Neuronal stem cell (in vitro differentiated cells): ENCODE measurements around the gene RASAL2.
"Not testable (repeated sequence)": the region's sequence is repeated elsewhere in the genome, so short reads cannot be mapped to it uniquely, and the experiment has no call there.

Experiments
- DNase-seq: peaks from one replicate; pipeline ENCODE4 v3.0.0-alpha.2; 2013; ENCODE audit warnings: low spot score
- H2AFZ ChIP-seq: one replicate; pipeline ENCODE4 v1.6.1; 2013; ENCODE audit warnings: mild to moderate bottlenecking, low read length, inconsistent platforms
- H2AK5ac ChIP-seq: 2 replicates; pipeline ENCODE4 v1.6.1; 2013; ENCODE audit warnings: low read depth, mild to moderate bottlenecking, inconsistent platforms, low read length, moderate library complexity, mixed read lengths
- H2BK120ac ChIP-seq: 2 replicates; pipeline ENCODE4 v1.6.1; 2013; ENCODE audit warnings: low read depth, mild to moderate bottlenecking, inconsistent platforms, low read length, moderate library complexity, mixed read lengths
- H2BK12ac ChIP-seq: one replicate; pipeline ENCODE4 v1.6.1; 2013; ENCODE audit warnings: low read length, inconsistent platforms
- H2BK15ac ChIP-seq: 2 replicates; pipeline ENCODE4 v1.6.1; 2013; ENCODE audit warnings: mild to moderate bottlenecking, low read length, inconsistent platforms, mixed read lengths
- H2BK5ac ChIP-seq: one replicate; pipeline ENCODE4 v1.6.1; 2013; ENCODE audit warnings: inconsistent platforms, mild to moderate bottlenecking, low read length, moderate library complexity
- H3K14ac ChIP-seq: one replicate; pipeline ENCODE4 v1.6.1; 2013; ENCODE audit warnings: low read length, inconsistent platforms
- H3K18ac ChIP-seq: 2 replicates; pipeline ENCODE4 v1.6.1; 2013; ENCODE audit warnings: low read length, inconsistent platforms
- H3K23ac ChIP-seq: 2 replicates; pipeline ENCODE4 v1.6.1; 2013; ENCODE audit warnings: low read depth, mild to moderate bottlenecking, mixed read lengths, low read length, inconsistent platforms; ENCODE audit not compliant: poor library complexity
- H3K27ac ChIP-seq: replicated peaks from 3 replicates; pipeline ENCODE4 v1.5.1; 2013; ENCODE audit warnings: low read length, inconsistent platforms
- H3K27me3 ChIP-seq, 3 experiments: 2 replicates each; pipeline ENCODE4 v1.6.1; 2013; ENCODE audit warnings: low read length in 3 of 3, mild to moderate bottlenecking in 2 of 3, inconsistent platforms in 1 of 3, low read depth in 1 of 3, mixed read lengths in 1 of 3, moderate library complexity in 1 of 3; ENCODE audit not compliant: control insufficient read depth in 3 of 3, insufficient read depth in 3 of 3
- H3K36me3 ChIP-seq, 2 donors: replicated peaks in 1 of 2; 2 replicates each; pipeline ENCODE4 v1.6.1; 2013; ENCODE audit warnings: low read length in 2 of 2; ENCODE audit not compliant: control insufficient read depth in 2 of 2, insufficient read depth in 2 of 2
- H3K4ac ChIP-seq: 2 replicates; pipeline ENCODE4 v1.6.1; 2013; ENCODE audit warnings: inconsistent platforms, mild to moderate bottlenecking, low read length, moderate library complexity
- H3K4me1 ChIP-seq, 2 donors: 1 replicate in 1 of 2; 2 replicates in 1 of 2; pipeline ENCODE4 v1.6.1; 2013; ENCODE audit warnings: low read length in 2 of 2, low read depth in 1 of 2; ENCODE audit not compliant: control insufficient read depth in 2 of 2, insufficient read depth in 1 of 2
- H3K4me2 ChIP-seq: one replicate; pipeline ENCODE4 v1.6.1; 2013; ENCODE audit warnings: mild to moderate bottlenecking, low read length, inconsistent platforms; ENCODE audit not compliant: insufficient read depth, poor library complexity, severe bottlenecking
- H3K4me3 ChIP-seq, 2 donors: 2 replicates each; pipeline ENCODE4 v1.5.1; 2013; ENCODE audit warnings: low read length in 2 of 2, mild to moderate bottlenecking in 2 of 2, inconsistent platforms in 1 of 2, moderate library complexity in 1 of 2
- H3K79me1 ChIP-seq: one replicate; pipeline ENCODE4 v1.6.1; 2013; ENCODE audit warnings: low read depth, mild to moderate bottlenecking, inconsistent platforms, low read length, moderate library complexity
- H3K9ac ChIP-seq: one replicate; pipeline ENCODE4 v1.6.1; 2013; ENCODE audit warnings: mild to moderate bottlenecking, low read depth, low read length, inconsistent platforms; ENCODE audit not compliant: poor library complexity
- H3K9me3 ChIP-seq, 2 donors: replicated peaks in 1 of 2; 2 replicates each; pipeline versions ENCODE3 to v1.6.1; 2013; ENCODE audit warnings: low read length in 2 of 2, mild to moderate bottlenecking in 2 of 2, inconsistent platforms in 1 of 2, low read depth in 1 of 2, mixed read lengths in 1 of 2, moderate library complexity in 1 of 2; ENCODE audit not compliant: control insufficient read depth in 2 of 2, insufficient read depth in 1 of 2
- H4K8ac ChIP-seq: one replicate; pipeline ENCODE4 v1.6.1; 2013; ENCODE audit warnings: low read depth, mild to moderate bottlenecking, inconsistent platforms, low read length, moderate library complexity
- H4K91ac ChIP-seq: one replicate; pipeline ENCODE4 v1.6.1; 2013; ENCODE audit warnings: low read length, low read depth, mild to moderate bottlenecking, inconsistent platforms; ENCODE audit not compliant: poor library complexity
- WGBS, 2 donors: extraction: QIAGEN DNeasy Blood & Tissue Kit; methylation state at CpG; one replicate each; pipeline ENCODE4 v1.1.7; 2013; ENCODE audit warnings: missing lambda C conversion rate in 2 of 2, mixed read lengths in 1 of 2; ENCODE audit not compliant: insufficient read length in 2 of 2, insufficient replicate concordance in 1 of 2; ENCODE audit errors: extremely low coverage in 2 of 2; 5-methylcytosine and 5-hydroxymethylcytosine counted together

The RASAL2 gene

DNA sequence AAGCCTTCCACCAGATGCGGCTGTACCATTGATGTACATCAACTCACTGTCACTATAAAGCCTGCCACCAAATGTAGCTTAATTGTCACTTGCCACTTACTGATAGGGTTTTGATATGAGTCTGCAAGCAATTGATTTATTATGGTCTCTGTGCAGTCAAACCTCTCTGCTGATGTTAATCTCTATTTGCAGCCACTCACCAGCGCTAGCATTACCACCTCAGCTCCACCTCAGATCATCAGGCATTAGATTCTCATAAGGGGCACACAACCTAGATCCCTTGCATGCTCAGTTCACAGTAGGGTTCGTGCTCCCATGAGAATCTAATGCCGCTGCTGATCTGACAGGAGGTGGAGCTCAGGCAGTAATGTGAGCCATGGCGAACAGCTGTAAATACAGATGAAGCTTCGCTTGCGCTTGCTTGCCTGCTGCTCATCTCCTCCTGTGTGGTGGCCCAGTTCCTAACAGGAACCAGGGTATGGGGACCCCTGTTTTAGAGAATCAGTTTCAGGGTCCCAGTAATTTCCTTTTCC, 26.7 kb downstream of the RASAL2 start:
- not testable (repeated sequence) for H3K27ac ChIP-seq, H3K23ac ChIP-seq, H3K4me1 ChIP-seq, H3K27me3 ChIP-seq, H3K14ac ChIP-seq, H3K79me1 ChIP-seq, H2BK5ac ChIP-seq, H3K18ac ChIP-seq, H3K36me3 ChIP-seq, H4K8ac ChIP-seq, H2AFZ ChIP-seq, H4K91ac ChIP-seq, H2AK5ac ChIP-seq, H3K4me3 ChIP-seq, H3K9ac ChIP-seq, H2BK15ac ChIP-seq, H2BK12ac ChIP-seq, DNase-seq, H3K4me2 ChIP-seq, H3K4ac ChIP-seq, H2BK120ac ChIP-seq
- no CpG with 5 or more reads among the region's 7 CpGs for WGBS, 2 donors
- H3K9me3 ChIP-seq: peaks cover 1 to 16% of the 10 kb centered on the region in 2 donors

DNA sequence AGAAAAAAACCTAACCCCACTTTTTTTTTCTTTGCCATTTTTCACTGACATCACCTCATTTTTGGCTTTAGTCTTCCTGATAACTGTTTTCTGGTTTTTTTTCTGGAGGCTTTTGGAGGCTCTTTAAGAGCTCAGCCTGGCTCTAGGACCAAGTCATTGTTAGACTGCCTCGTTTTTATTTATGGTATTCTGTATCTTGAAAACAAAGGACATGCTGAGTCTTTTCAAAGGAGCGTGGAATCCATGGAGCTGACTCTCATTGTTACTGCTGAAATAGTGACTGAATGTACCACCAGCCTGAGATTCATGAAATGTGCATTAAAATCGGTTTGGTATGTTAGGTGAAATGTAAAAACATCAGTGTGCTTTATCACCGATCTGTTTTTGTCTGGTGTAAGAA, 28.0 kb downstream of the RASAL2 start:
- H3K4ac ChIP-seq: no peak overlapping the region
- peaks cover 3 to 8% of the 10 kb centered on the region in 2 donors for H3K4me1 ChIP-seq
- H3K27ac ChIP-seq: no peak overlapping the region
- whole genome bisulfite sequencing, 2 donors: no CpG with 5 or more reads among the region's 4 CpGs
- peak overlapping the region; percentile 19 for H2AFZ ChIP-seq
- peak; percentile 11 for DNase-seq
- H3K23ac ChIP-seq: no peak overlapping the region
- H3K36me3 ChIP-seq: no peaks in the 10 kb centered on the region
- H3K27me3 ChIP-seq: no peaks in the 10 kb centered on the region
- H4K91ac ChIP-seq: no peak overlapping the region
- no peak overlapping the region for H3K4me2 ChIP-seq
- no peak overlapping the region for H2BK15ac ChIP-seq
- peak overlapping the region in 1 of 2 donors; percentile 1 for H3K4me3 ChIP-seq
- no peak overlapping the region for H3K14ac ChIP-seq
- no peak overlapping the region for H2BK5ac ChIP-seq
- H2BK120ac ChIP-seq: no peak overlapping the region
- no peak overlapping the region for H3K9ac ChIP-seq
- no peak overlapping the region for H3K18ac ChIP-seq
- no peak overlapping the region for H2AK5ac ChIP-seq
- H2BK12ac ChIP-seq: no peak overlapping the region
- H3K79me1 ChIP-seq: no peaks in the 10 kb centered on the region
- H4K8ac ChIP-seq: no peak overlapping the region
- peaks cover 1 to 16% of the 10 kb centered on the region in 2 donors for H3K9me3 ChIP-seq

DNA sequence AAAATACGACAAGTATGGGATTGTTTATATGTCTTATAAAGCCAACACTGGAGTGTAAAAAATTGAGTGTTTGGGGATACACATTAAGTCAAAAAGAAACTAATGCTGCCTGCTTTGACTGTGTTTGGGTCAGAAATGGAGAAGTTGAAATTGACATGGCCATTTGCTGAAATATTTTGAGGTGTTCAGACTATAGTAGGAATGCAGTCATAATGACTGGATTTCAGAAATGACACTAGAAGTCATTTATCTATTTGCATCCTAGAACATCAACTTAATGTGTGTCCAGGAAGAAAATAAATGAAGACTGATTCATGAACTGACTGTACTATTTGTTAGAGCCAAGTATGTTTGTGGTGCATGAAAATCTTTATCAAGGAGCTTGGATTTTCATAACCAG, 28.4 kb downstream of the RASAL2 start:
- Histone ChIP-seq H3K27me3 (no peaks in the 10 kb centered on the region), H3K36me3 (no peaks in the 10 kb centered on the region), H3K4me1 (peaks cover 3 to 8% of the 10 kb centered on the region in 2 donors), H2AFZ (peak overlapping the region; percentile 19), H3K9me3 (peaks cover 1 to 16% of the 10 kb centered on the region in 2 donors), H3K14ac (no peak overlapping the region), H3K18ac (no peak overlapping the region), H2BK120ac (no peak overlapping the region), H3K4me2 (no peak overlapping the region), H2AK5ac (no peak overlapping the region), H3K9ac (no peak overlapping the region), H3K79me1 (no peaks in the 10 kb centered on the region), H4K8ac (no peak overlapping the region), H3K23ac (no peak overlapping the region), H3K4ac (no peak overlapping the region), H3K27ac (no peak overlapping the region), H2BK5ac (no peak overlapping the region), H4K91ac (no peak overlapping the region), H3K4me3 (peak overlapping the region in 1 of 2 donors; percentile 1), H2BK12ac (no peak overlapping the region), H2BK15ac (no peak overlapping the region)
- no peak for DNase-seq
- no CpG with 5 or more reads among the region's 1 CpG for WGBS, 2 donors

DNA sequence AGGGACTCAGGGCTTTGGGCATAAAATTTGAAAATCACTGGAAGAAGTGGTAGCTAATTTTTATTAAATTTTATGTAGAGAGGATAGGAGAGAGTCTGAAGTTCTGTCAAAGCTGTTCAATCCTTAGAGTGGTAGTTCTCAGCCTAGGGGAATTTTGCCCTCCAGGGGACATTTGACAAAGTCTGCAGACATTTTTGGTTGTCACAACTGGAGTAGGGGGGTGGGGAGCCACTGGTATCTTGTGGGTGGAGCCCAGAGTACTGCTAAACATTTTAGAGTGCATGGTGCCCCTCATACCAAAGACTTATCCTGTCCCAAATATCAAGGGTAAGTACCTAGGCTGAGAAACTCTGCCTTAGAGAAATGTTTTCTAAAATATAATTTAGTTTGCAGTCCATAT, 30.2 kb downstream of the RASAL2 start:
- Histone ChIP-seq H3K9me3 (peaks cover under 1 to 10% of the 10 kb centered on the region in 2 donors), H2BK5ac (no peak overlapping the region), H3K79me1 (no peaks in the 10 kb centered on the region), H2AFZ (no peak overlapping the region), H4K8ac (no peak overlapping the region), H2BK15ac (no peak overlapping the region), H3K27ac (no peak overlapping the region), H3K18ac (no peak overlapping the region), H3K4me3 (no peak overlapping the region), H3K14ac (no peak overlapping the region), H3K9ac (no peak overlapping the region), H3K4ac (no peak overlapping the region), H4K91ac (no peak overlapping the region), H3K27me3 (no peaks in the 10 kb centered on the region), H3K23ac (no peak overlapping the region), H2BK12ac (no peak overlapping the region), H3K36me3 (no peaks in the 10 kb centered on the region), H2BK120ac (no peak overlapping the region), H3K4me2 (no peak overlapping the region), H2AK5ac (no peak overlapping the region), H3K4me1 (peaks cover 2 to 8% of the 10 kb centered on the region in 2 donors)
- no peak for DNase-seq
